ENCODE data around the gene MOCS1.

- TF ChIP-seq, protein P1, sequence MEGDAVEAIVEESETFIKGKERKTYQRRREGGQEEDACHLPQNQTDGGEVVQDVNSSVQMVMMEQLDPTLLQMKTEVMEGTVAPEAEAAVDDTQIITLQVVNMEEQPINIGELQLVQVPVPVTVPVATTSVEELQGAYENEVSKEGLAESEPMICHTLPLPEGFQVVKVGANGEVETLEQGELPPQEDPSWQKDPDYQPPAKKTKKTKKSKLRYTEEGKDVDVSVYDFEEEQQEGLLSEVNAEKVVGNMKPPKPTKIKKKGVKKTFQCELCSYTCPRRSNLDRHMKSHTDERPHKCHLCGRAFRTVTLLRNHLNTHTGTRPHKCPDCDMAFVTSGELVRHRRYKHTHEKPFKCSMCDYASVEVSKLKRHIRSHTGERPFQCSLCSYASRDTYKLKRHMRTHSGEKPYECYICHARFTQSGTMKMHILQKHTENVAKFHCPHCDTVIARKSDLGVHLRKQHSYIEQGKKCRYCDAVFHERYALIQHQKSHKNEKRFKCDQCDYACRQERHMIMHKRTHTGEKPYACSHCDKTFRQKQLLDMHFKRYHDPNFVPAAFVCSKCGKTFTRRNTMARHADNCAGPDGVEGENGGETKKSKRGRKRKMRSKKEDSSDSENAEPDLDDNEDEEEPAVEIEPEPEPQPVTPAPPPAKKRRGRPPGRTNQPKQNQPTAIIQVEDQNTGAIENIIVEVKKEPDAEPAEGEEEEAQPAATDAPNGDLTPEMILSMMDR (IDR thresholded peaks at IDR 0.05): peak; percentile 57 to 84 (median 72)
- TF ChIP-seq POLR2A (IDR thresholded peaks at IDR 0.05): no peak
Observed at GRCh38 chr6:39865011-39865888, 69.0 kb downstream of the MOCS1 start.
